Muscle of leg (tissue), 11 donors: Measurements from ENCODE around the gene CDA. TPM values are rescaled to one million over a fixed set of nuclear protein-coding genes. Genes with fewer than 3 reads are reported as not detected.

Experiments
- DNase-seq: peaks from one replicate; pipeline ENCODE4 v3.0.0; 2013
- H3K27ac ChIP-seq: one replicate; pipeline ENCODE4 v1.5.1; 2013; ENCODE audit warnings: mild to moderate bottlenecking, low read length, control low read depth
- H3K27me3 ChIP-seq: one replicate; pipeline ENCODE4 v1.6.1; 2013; ENCODE audit warnings: low read length; ENCODE audit not compliant: control insufficient read depth, insufficient read depth
- H3K36me3 ChIP-seq: one replicate; pipeline ENCODE4 v1.6.1; 2013; ENCODE audit warnings: low read length; ENCODE audit not compliant: control insufficient read depth, insufficient read depth
- H3K4me1 ChIP-seq: one replicate; pipeline ENCODE4 v1.6.1; 2013; ENCODE audit warnings: low read length; ENCODE audit not compliant: control insufficient read depth, insufficient read depth
- H3K4me3 ChIP-seq: one replicate; pipeline ENCODE4 v1.5.1; 2013; ENCODE audit warnings: low read length, control low read depth
- H3K9me3 ChIP-seq: replicated peaks from 2 replicates; pipeline ENCODE4 v1.6.1; 2013; ENCODE audit warnings: low read depth, low read length; ENCODE audit not compliant: control insufficient read depth
- WGBS: methylation state at CpG from one replicate; pipeline ENCODE4 v1.1.5; 2013; ENCODE audit warnings: missing lambda C conversion rate; ENCODE audit not compliant: insufficient coverage; 5-methylcytosine and 5-hydroxymethylcytosine counted together
- polyA plus RNA-seq, 8 donors: library from polyadenylated mRNA; unstranded; fragments of 120-200 nt; gene quantifications; one replicate each; pipeline versions ENCODE4 v1.2.1 to v1.2.3, GENCODE V29; 2013; ENCODE audit warnings: inconsistent platforms in 1 of 8, low replicate concordance in 1 of 8; ENCODE audit not compliant: insufficient read length in 8 of 8, insufficient read depth in 1 of 8
- total RNA-seq: library from RNA; stranded (reverse); fragments of 120-200 nt; gene quantifications from one replicate; pipeline ENCODE4 v1.2.4, GENCODE V29; 2013

Gene CDA
- total and polyA plus RNA-seq, 9 donors = 0.13 to 1.3 (median 0.49) TPM

DNA sequence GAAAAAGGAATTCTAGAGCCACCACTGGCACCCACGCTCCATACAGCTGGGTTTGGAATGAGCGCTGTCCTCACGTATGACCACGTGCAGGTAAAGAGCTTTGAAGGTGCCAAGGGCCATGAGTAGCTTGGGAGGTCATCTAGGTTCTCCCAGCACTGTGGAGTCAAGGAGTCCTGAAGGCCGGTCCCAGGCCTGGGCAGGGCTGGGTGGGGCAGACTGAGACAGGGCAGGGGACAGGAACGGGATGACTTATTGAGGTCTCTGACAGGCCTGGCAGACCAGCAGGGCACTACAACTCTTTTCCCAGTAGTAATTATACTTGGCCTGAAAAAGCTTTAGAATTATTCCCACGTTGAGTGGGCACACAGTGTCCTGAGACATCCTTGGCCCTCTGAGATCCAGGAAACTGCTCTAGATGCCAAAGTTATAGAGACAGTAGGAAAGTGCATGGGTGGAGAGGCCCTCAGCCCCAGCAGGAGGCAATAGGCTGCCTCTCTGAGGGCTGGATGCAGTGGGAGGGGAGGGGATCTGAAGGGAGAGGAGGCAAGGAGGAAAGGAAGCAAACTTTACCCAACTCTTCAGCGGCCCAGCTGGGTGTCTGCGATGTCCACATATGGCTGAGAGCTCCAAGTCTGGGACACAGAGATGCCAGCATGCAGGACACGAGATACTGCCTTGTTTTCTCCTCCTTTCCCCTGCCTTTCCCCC is 1.8 kb upstream of the CDA start:
- WGBS = 63% methylated on average over 4 of the region's 10 CpGs
- peaks cover 14% of the 10 kb centered on the region for H3K4me1 ChIP-seq
- no peak for DNase-seq
- no peak overlapping the region for H3K27ac ChIP-seq
- H3K27me3 ChIP-seq = peaks cover 30% of the 10 kb centered on the region
- H3K36me3 ChIP-seq = no peaks in the 10 kb centered on the region
- H3K9me3 ChIP-seq = no peaks in the 10 kb centered on the region
- H3K4me3 ChIP-seq = no peak overlapping the region

GRCh38 chr1:20587661-20588053 is 1.2 kb upstream of the CDA start:
- H3K4me3 ChIP-seq = no peak overlapping the region

DNA sequence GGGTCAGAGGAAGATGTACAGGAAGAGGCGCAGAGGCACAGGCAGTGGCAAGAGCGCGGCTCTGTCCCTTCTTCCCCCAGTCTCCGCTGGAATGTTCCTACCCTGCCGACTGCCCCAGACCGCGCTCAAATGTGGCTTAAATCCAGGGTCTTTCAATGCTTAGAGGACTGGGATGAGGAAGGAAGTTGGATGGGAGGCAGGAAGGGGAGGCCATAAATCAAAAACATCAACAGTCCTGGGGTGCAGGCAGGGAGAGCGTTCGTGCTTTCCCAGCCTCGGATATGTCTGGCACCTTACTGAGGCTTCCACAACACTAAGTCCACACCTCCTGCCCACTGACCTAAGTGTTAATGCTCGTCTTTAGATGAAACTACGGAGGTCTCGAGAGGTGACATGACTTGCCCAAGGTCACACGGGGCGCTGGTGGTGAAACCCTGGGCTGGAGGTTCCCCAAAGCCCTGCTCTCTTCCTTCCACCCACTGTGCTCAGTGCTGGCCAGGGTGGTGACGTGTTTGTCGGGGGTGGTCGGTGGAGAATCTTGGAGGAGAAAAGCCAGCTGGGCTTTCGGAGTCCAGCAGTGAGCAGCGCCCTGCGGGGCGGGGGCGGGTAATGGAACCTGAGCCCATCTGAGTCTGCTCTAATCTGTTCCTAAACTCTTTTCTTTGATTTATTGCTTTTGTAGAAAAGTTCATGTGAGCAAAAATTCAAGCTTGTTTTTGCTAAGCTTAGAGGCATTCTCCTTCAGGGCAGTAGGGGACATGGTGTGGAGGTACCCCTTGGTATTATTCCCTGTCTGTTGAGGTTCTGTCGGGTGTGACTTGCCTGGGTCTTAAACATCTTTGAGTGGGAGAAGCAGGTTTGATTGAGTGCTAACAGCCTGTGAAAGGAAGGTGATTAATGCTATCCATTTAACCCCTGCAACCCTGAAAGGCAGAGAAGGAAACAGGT is 708 bp downstream of the CDA start:
- DNase-seq = peak; percentile 66
- H3K9me3 ChIP-seq = no peaks in the 10 kb centered on the region
- peaks cover 14% of the 10 kb centered on the region for H3K4me1 ChIP-seq
- no peak overlapping the region for H3K27ac ChIP-seq
- H3K36me3 ChIP-seq = no peaks in the 10 kb centered on the region
- peaks cover 30% of the 10 kb centered on the region for H3K27me3 ChIP-seq
- 5% methylated on average over 12 of the region's 24 CpGs for WGBS
- no peak overlapping the region for H3K4me3 ChIP-seq

More at GRCh38 chr1:20587661-20588053, 1.2 kb upstream of the CDA start:
- Histone ChIP-seq H3K27me3 (peaks cover 30% of the 10 kb centered on the region), H3K9me3 (no peaks in the 10 kb centered on the region), H3K4me1 (peaks cover 14% of the 10 kb centered on the region), H3K27ac (no peak overlapping the region), H3K36me3 (no peaks in the 10 kb centered on the region)
- peak; percentile 33 for DNase-seq
- WGBS = 20% methylated on average over 1 of the region's 2 CpGs

GRCh38 chr1:20590306-20590777 is 1.4 kb downstream of the CDA start:
- DNase-seq = no peak
- 32% methylated on average over 6 of the region's 7 CpGs for WGBS
- no peaks in the 10 kb centered on the region for H3K9me3 ChIP-seq
- H3K27ac ChIP-seq = no peak overlapping the region
- H3K4me1 ChIP-seq = peaks cover 14% of the 10 kb centered on the region
- no peaks in the 10 kb centered on the region for H3K36me3 ChIP-seq
- H3K4me3 ChIP-seq = no peak overlapping the region
- H3K27me3 ChIP-seq = peaks cover 30% of the 10 kb centered on the region

DNA sequence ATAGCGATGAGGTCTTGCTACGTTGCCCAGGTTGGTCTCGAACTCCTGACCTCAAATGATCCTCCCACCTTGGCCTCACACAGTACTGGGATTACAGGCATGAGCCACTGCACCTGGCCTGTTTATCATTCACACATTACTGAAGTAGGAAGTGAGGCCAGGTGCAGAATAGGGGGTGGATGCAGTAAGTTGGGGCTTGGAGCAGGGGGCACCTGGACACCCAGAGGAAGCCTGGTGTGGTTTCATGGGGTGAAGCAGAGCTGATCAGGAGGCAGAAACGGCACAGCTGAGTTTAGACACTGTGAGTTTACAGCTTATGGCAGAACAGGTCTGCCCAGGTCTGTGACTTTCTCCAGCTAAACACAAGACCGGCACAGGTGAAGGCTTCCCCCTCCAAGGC is 4.9 kb downstream of the CDA start:
- Histone ChIP-seq H3K27ac (no peak overlapping the region), H3K4me3 (no peak overlapping the region), H3K9me3 (no peaks in the 10 kb centered on the region), H3K4me1 (peaks cover 13% of the 10 kb centered on the region), H3K36me3 (no peaks in the 10 kb centered on the region), H3K27me3 (peaks cover 25% of the 10 kb centered on the region)
- WGBS = 44% methylated on average over 2 of the region's 5 CpGs
- no peak for DNase-seq

DNA sequence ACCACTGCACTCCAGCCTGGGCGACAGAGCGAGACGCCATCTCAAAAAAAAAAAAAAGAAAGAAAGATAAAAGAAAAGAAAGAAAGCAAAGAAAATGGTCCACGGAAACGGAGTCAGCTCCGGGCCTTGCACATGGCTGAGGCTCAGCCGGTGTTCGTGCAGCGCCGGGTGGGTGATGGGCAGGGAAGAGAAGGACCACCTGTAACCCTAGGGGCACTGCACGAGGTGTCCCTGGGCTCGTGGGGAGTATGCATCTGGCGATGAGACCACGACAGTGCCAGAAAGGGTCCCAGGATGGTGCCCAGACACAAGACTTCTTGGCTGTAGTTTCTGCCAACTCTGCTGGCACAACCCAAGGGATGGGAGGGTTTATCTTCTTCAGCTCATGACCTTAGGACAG is 5.8 kb downstream of the CDA start:
- no peak for DNase-seq
- Histone ChIP-seq H3K27ac (no peak overlapping the region), H3K27me3 (peaks cover 15% of the 10 kb centered on the region), H3K4me3 (no peak overlapping the region), H3K4me1 (peaks cover 5% of the 10 kb centered on the region), H3K9me3 (no peaks in the 10 kb centered on the region), H3K36me3 (no peaks in the 10 kb centered on the region)
- 83% methylated on average over 10 of the region's 14 CpGs for WGBS

DNA sequence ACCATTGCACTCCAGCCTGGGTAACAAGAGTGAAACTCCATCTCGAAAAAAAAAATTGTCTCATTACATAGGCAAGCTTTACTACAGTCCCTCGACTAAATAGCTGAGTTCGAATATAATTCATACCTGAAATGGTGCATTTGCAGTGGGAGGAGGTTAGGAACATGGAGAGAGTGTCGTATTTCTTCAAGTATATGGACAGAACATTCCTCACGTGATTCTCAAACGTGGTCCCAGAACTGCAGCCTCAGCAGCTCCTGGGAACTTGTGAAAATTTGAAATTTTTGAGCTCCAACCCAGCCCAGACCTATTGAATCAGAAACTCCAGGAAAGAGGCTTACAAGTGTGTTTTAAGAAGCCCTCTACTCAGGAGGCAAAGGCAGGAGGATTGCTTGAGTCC is 7.2 kb downstream of the CDA start:
- no peak for DNase-seq
- no peaks in the 10 kb centered on the region for H3K9me3 ChIP-seq
- no peak overlapping the region for H3K4me3 ChIP-seq
- no peak overlapping the region for H3K27ac ChIP-seq
- peaks cover 4% of the 10 kb centered on the region for H3K27me3 ChIP-seq
- no peaks in the 10 kb centered on the region for H3K36me3 ChIP-seq
- no CpG with 5 or more reads among the region's 6 CpGs for WGBS
- H3K4me1 ChIP-seq = no peaks in the 10 kb centered on the region

GRCh38 chr1:20597650-20598049 is 8.8 kb downstream of the CDA start:
- WGBS = no CpG with 5 or more reads among the region's 3 CpGs
- Histone ChIP-seq H3K4me3 (no peak overlapping the region), H3K4me1 (no peaks in the 10 kb centered on the region), H3K36me3 (no peaks in the 10 kb centered on the region), H3K27me3 (no peaks in the 10 kb centered on the region), H3K27ac (no peak overlapping the region), H3K9me3 (no peaks in the 10 kb centered on the region)
- DNase-seq = peak; percentile 28

DNA sequence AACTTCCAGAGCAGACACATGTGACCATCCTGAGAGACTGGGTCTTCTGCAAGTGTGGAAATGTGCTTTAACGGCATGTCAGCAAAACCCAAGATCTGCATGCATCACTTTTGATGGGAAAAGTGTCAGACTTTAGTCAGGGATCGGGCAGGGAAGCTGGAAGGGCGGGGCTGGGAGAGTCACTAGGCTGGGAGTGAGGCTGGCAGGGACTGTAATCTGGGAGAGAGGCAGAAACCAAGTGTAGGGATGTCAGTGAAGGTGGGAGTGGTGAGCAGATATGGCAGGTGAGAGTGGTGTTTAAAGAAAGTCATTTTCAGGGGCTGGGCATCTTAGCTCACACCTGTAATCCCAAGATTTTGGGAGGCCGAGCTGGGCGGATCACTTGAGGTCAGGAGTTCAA is 11.3 kb downstream of the CDA start:
- Histone ChIP-seq H3K27ac (no peak overlapping the region), H3K9me3 (no peaks in the 10 kb centered on the region), H3K4me1 (no peaks in the 10 kb centered on the region), H3K4me3 (no peak overlapping the region), H3K27me3 (peaks cover 2% of the 10 kb centered on the region), H3K36me3 (no peaks in the 10 kb centered on the region)
- WGBS = 64% methylated on average over 3 of the region's 5 CpGs
- no peak for DNase-seq

DNA sequence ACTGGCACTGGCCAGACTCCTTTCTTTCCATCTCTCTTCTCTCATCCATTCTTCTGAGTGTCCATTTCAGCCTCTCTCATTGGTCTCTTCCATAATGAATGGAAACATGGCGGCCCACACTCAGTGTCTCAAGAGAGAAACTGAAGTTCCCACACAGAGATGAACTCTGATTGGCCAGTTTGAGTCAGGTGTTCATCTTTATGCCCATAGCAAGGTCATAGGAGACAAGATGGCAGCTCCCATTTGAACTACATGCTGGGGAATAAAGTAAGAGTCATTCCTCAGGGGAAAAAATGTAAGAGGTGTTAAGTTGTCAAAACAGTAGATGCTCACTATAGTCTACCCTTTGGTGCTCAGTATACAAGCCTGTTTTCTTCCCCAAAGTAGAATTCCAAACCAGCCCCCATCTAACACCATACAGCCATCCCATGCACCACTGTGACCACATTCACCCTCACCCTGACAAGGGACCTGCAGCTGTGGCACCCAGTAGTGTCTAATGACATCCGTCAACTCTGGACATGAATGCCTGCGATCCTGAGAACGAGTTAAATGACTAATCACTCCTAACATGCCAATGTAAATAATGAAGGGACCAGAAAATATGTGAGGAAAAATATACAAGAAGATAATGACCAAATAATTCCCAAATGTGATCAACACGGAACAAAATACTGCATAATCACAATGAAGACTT is 12.4 kb downstream of the CDA start:
- DNase-seq = no peak
- Histone ChIP-seq H3K36me3 (no peaks in the 10 kb centered on the region), H3K9me3 (no peaks in the 10 kb centered on the region), H3K27ac (no peak overlapping the region), H3K27me3 (peaks cover 2% of the 10 kb centered on the region), H3K4me3 (no peak overlapping the region), H3K4me1 (no peaks in the 10 kb centered on the region)
- no CpG with 5 or more reads among the region's 5 CpGs for WGBS
